GM21825 (cell line): ENCODE data around the gene CXCL8.

Experiments
- ATAC-seq: cut with Tn5 transposase; IDR thresholded peaks from one replicate; pipeline ENCODE4 v1.9.1; 2021; ENCODE audit warnings: mild to moderate bottlenecking, moderate library complexity; ENCODE audit not compliant: unreplicated experiment

The CXCL8 gene

DNA sequence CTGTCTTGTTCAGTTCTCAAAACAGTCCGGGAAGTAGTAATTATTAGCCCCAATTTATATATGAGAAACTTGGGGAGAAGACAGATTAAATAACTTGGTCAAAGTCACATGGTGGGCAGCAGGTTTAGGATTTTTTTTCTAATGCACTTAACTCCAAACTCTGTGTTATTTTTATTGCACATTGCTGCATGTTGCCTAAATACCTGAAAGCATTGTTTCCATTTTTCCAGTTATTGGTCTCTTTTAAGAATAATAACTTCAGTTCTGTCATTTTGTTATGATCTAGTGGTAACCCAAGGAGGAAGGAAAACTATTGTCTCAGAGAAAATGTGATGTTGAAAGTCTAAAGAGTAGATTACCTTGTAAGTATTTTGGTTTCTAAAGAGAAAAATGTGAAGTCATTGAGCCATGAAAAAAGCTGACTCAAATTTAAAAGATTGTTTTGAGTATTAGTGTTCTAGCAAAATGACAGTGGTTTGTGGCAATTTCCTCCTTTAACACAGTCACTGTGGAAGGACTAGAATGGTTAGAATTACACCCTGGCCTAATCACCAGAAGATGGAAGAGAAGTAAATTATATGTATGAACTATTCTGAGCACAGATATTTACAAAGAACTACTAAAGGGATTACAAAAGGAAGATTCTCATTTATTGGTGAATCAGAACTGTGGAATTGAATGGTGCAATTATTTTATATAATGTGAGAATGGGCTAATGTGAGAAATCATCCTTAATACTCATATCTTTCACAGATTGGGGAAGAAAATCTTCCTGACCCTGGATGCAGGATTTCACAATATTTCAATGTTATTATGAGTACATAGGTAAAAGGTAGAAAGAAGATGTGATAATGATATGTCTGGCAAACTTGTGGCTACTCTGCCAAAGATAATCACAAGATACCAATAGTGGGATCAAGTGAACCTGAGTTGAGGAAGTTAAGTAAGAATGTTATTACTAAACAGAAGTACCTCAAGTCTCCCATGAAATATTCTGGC is 21.7 kb upstream of the CXCL8 start:
- peak; percentile 92 for ATAC-seq

DNA sequence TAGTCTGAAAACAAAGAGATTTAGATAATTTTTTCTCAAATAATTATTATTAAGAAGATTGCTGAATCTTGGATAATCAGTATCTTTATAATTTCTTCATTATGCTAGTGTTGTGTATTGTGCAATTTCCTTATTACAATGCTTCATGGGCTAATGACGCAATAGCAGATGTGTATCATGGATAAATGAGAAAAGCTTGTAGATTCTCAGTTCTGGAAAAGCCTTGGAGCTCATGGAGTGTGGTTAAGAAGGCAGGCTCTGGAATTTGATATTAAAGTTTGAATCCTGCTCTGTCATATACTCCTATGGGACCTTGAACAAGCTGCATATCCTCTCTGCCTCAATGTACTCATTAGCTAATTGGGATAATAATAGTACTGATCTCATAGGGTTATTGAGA is 18.9 kb upstream of the CXCL8 start:
- no peak for ATAC-seq

DNA sequence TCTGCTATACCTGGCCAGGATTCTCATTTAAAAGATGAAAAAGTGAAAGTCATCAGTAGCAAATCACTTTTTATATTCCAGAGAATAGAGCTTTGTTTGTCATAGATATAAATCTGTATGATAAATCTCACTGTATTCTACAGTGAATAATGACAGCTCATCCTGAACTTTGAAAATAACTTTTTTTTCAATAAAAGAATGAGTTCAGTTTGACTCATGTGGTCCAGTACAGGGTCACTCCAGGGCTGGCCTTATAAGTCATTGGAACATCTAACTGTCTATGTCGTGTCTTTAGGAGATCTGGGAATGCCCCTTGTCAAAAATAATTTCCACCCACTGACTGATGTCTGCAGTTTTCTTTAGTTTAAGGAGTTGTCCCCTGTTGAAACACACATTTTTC is 18.5 kb upstream of the CXCL8 start:
- ATAC-seq = no peak

DNA sequence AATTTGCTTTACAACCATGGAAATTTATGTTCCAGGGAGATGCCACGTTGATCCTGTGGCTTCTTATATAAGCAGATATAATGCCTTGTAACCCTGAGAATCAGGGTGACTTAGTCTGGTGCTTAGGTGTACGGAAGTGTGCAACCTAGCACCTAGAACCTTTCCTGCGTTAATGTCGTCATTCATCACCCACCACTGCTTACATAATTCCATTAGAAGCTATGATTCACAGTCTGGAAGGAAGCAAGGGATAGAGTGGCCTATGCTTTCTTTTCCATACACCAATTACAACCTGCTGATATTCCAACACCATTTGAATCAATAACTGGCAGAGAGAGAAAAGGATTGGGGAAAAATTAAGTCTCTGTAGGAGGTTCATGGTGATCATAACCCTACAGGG is 17.3 kb upstream of the CXCL8 start:
- ATAC-seq = no peak

DNA sequence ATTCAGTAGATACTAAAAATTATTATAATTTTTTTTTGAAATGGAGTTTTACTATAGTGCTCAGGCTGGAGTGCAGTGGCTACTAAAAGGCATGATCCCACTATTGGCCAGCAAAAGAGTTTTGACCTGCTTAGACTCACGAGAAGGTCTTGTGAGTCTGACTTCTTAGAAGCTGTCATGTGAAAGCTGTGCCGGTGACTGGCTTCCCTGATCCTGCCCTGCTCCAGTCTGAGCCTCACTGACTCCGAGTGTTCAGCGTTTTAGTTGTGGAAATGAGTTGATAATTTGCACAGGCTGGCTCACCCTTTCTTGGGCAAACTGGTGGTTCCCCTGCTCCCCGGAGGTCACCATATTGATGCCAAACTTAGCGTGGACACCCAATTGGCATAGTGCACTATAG is 16.4 kb upstream of the CXCL8 start:
- no peak for ATAC-seq

DNA sequence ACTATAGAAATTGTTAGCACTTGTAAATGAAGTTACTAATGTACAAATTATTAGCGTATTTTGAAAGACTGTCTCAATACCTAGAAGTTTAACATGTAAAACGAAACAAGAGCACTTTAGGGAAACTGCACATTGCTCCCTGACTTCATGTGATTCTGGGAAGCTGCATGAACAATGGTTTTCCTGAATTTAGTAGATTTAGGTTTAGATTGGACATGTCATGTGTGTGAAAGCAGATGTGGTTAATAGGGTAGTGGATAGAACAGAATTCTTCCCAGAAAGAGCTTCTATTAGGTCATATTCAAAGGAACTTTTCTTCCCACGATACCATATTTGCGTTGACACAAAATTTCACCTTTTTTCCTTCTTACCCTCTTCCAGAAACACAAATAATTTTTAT is 14.9 kb upstream of the CXCL8 start:
- ATAC-seq = no peak

DNA sequence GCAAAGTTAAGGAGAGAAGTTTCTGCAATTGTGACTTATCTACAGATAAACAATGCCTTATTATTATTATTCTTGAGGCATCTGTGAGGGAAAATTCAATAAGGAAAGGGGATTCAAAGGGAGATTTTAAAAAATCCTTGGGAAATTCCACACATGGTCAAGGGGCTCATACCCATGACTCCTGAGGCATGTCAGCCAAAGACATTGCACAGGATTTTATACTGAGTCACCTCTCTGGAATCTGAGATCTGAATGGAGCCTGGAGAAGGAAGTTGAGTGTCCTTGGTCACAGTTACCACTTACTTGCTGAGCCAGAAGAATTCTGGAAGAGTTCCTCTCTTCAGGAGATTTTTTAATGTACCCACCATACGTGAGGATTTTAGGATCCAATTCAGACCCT is 14.4 kb upstream of the CXCL8 start:
- no peak for ATAC-seq

DNA sequence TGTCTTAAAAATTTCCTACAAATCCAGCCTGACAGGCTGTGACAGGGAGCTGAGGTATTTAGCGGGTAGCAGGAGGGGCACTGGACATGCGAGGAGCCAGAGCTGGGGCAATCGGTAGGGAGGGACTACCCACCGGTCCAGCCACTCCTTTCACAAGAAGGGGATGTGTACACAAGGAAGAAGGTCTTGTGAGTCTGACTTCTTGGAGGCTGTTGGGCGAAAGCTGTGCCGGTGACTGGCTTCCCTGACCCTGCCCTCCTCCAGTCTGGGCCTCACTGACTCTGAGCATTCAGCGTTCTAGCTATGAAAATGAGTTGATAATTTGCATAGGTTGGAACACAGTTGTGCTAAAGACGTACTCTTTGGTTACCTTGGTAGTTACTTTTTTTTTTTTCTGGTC is 12.7 kb upstream of the CXCL8 start:
- ATAC-seq = peak; percentile 66

DNA sequence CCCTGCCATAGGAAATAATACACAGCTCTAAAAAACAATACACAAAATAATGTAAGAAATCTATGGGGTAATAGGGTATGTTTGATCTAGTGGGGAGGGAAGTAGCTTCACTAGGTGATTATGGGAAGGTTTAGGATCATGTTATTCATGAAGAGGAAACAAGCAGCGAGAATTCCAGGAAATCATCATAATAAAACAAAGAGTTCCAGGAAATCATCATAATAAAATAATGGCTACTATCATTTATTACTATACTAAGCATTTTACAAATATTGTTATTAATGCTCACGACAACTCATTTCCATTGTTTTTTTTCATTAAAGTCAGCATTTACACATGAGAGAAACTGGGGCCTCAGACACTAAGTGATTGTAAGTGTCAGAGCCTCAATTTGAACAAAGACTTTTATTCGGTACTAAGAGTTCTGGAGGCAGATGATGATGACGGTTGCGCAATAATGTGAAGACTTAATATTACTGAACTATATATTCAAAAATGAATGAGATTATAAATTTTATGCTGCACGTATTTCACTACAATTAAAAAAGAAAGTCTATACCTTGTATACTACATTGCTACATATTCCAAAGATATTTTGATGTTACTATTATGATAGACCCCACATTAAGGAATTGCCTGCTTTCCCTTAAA is 12.2 kb upstream of the CXCL8 start:
- ATAC-seq = no peak

DNA sequence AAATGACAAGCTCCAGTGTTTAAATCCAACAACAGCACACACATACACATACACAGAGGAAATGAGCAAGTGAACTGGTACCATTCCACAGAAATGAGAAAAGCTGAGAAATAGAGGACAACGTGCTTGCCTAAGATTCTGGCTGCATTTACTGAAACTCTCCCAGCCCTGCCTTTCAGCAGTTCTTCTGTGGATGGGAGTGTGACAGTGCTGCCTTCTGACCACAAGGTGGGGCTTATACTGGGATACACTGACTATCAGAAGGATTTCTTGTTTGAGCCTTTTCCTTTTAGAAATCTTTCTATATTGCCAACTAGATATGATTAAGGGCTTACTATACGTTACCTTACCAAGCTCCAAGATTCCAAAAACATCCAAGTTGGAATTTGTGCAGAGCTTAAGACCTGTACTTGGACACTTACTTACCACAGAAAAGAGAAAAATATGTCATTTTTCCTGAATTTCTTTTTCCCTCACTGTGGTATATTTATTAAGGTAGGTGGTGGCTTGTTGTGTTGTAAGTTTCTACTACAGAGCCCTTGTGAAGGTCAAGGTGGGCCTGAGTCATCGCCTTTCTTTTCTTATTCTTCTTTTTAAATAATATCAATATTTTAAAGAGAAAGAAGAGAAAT is 10.7 kb upstream of the CXCL8 start:
- peak; percentile 72 for ATAC-seq

DNA sequence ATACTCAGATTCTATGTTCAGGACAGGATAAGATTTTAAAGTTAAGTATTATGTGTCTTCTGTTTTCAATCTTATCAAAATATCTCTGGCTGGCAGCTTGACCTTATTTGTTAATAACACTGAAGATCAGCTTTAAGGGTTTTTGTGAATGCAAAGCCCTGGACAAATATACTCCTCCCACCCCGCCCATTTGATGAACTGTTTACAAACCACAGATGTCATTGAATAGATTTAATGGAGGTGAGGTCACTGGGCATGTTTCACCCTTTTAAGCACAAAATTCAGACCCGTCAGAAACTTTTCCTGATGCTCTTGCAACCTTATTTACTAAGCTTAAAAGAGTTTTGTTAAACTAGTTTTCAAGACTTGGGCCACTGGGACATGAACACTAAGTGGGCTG is 10.1 kb upstream of the CXCL8 start:
- ATAC-seq = no peak

DNA sequence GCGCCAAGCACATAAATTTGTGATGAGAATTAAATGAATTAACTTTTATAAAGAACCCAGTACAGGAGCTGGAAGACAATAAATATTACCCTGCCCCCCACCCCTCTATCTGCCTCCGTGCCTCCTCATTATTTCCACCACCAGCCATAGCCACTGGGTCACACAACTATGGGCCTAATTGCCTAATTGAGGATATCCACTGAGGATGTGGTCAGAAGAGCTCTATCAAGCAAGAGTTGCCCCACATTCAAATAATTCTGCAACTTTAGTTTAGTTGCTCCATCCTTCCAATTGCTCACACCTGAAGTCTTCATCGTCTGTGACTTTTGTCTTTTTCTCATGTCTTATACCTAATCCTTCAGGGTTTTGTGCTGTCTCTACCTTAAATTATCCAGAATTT is 9.5 kb upstream of the CXCL8 start:
- no peak for ATAC-seq

DNA sequence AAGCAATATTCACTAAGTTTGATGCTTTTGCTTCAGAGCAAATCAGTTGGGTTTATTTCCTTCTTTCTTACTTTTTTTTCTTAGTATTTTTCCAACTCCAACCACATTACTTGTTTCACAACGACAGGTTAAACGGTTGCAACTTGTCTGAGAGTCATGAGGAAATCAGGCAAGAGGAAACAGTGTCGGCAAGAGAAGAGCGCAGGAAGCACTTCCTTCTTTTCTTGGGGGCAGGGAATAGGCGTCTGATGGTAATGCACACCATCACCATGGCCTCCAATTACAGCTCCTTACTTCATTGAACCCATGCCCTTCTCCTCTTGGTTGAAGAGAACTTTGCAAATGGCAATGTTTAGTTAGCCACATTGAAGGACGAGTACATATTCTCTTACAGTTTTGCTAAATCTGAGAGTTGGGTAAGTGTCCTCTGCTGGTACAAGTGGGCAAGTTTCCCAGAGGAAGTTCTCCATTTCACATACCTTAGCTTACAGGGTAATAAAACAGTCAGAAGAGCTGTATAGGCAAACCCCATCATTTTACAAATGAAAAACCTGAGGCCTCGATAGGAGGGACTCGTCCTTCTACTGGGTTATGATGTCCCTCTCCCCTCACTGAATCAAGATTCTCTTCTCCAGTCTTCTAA is 8.3 kb upstream of the CXCL8 start:
- ATAC-seq = no peak

DNA sequence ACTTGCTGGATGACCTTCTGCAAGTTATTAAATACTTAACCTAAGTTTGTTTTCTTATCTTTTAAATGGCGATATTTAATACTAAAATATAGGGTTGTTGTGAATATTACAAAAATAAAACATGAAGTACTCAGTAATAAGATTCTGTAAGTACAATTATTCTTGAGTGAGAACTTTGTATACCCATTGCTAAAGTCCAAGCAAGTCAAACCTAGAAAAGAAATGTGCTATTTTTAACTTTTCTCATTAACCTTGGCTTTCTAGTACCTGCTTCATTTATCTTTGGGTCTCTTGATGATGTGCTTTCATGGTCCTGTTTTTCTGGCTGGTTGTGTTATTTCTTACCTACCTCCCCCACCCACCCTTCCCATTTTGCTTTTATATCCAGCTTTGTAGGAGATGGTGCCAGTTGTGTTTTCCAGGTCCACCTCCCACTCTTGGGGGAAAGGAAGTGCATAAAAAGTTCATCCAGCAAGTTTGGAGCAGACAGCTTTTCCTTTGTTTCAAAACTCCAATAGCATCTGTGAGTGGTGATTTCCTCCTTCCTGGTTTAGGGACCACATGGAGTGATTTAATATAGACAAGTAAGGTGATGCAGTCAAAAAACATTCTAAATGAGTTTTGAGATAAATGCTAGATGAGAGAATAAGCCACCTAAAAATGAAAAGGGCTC is 7.5 kb upstream of the CXCL8 start:
- ATAC-seq = no peak

DNA sequence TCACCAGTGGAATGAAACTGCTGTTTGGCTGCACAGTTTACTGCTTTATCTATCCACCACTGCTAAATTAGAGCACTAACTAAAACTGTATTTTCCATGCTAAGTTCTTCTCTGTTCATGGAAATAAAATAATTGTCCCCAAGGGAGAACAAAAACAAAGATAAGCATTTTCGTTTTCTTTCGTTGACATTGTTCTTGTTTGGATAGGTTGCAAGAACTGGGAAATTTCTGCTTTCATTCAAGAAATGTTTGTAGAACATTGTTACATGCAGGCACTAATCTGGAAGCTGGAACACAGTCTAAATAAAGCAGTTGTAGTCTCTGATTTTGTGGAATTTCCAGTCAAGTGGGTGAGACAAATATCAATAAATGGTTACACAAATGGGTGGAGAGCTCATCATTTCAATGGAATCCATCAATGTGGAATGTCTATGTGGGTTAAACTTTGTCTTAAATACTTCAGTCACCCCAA is 5.8 kb upstream of the CXCL8 start:
- ATAC-seq = no peak

DNA sequence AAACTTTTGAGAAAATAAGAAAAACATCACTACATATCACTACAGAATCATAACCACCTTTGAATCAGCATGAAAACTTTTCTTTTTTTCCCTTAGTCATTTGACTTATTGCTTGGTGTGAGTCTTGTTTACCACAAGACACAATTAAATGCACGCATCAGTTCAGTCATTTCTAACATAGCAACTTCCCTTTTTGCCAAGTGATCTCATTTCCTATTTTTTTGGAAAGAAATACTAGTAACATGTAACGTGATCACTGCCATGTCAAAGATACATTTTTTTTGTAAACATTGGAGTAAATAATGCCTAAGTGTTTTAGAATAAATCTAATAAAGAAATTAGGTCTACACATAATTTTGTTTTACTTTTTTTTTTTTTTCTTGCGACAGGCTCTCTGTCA is 5.1 kb upstream of the CXCL8 start:
- peak; percentile 87 for ATAC-seq

DNA sequence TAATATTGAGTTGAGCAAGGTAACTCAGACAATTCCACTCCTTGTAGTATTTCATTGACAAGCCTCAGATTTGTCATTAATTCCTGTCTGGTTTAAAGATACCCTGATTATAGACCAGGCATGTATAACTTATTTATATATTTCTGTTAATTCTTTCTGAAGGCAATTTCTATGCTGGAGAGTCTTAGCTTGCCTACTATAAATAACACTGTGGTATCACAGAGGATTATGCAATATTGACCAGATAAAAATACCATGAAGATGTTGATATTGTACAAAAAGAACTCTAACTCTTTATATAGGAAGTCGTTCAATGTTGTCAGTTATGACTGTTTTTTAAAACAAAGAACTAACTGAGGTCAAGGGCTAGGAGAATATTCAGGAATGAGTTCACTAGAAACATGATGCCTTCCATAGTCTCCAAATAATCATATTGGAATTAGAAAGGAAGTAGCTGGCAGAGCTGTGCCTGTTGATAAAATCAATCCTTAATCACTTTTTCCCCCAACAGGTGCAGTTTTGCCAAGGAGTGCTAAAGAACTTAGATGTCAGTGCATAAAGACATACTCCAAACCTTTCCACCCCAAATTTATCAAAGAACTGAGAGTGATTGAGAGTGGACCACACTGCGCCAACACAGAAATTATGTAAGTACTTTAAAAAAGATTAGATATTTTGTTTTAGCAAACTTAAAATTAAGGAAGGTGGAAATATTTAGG is 821 bp downstream of the CXCL8 start:
- no peak for ATAC-seq

DNA sequence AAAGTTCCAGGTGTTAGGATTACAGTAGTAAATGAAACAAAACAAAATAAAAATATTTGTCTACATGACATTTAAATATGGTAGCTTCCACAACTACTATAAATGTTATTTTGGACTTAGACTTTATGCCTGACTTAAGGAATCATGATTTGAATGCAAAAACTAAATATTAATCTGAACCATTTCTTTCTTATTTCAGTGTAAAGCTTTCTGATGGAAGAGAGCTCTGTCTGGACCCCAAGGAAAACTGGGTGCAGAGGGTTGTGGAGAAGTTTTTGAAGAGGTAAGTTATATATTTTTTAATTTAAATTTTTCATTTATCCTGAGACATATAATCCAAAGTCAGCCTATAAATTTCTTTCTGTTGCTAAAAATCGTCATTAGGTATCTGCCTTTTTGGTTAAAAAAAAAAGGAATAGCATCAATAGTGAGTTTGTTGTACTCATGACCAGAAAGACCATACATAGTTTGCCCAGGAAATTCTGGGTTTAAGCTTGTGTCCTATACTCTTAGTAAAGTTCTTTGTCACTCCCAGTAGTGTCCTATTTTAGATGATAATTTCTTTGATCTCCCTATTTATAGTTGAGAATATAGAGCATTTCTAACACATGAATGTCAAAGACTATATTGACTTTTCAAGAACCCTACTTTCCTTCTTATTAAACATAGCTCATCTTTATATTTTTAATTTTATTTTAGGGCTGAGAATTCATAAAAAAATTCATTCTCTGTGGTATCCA is 1.6 kb downstream of the CXCL8 start:
- no peak for ATAC-seq

DNA sequence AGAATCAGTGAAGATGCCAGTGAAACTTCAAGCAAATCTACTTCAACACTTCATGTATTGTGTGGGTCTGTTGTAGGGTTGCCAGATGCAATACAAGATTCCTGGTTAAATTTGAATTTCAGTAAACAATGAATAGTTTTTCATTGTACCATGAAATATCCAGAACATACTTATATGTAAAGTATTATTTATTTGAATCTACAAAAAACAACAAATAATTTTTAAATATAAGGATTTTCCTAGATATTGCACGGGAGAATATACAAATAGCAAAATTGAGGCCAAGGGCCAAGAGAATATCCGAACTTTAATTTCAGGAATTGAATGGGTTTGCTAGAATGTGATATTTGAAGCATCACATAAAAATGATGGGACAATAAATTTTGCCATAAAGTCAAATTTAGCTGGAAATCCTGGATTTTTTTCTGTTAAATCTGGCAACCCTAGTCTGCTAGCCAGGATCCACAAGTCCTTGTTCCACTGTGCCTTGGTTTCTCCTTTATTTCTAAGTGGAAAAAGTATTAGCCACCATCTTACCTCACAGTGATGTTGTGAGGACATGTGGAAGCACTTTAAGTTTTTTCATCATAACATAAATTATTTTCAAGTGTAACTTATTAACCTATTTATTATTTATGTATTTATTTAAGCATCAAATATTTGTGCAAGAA is 2.3 kb downstream of the CXCL8 start:
- no peak for ATAC-seq
